NCI-H1930 (cell line): ENCODE data around the gene SYT17.
A peak's percentile ranks its signal among the peaks of the same experiment; 100 is the strongest.

Experiments used
- DNase-seq, 2 experiments: peaks; one replicate each; lab custom pipeline; 2025; lab: John Stamatoyannopoulos, UW

SYT17 gene

DNA sequence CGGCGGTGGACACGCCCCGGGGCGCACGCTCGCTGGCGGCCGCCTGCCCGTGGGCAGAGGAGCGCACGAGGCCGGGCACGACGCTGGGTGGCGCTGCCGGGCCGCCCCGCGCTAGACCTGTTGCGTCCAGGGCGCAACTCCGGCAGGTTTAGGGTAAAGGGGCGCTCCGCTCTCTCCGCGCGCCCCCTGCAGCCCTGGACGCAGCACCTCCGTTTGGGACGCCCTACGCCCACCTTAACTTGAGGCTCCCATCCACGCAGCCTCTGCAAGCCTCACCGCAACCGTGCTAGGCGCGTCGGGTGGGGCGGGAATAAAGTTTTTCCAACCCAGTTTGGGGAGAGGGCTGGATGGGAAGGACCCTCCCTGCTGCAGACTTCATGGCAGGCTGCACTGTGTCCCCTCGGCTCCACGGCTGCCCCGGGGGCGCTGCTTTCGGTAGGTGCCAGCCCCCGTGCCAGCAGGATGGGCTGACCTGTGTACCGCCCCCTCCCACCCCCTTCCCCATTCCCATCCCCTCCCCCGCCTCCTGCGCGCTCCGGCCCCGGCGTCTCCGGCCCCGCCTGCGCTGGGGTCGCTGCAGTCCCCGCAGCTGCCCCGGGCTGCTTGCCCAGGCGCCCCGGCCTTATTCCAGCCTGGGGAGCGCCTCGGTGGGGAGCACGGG, at the start of gene SYT17:
TSS of gene SYT17 (plus strand) at position 531 of the 661 bp plus-strand sequence. CDS start 407 bp downstream, outside the sequence.
- DNase-seq, result peak; percentile 66 to 84

DNA sequence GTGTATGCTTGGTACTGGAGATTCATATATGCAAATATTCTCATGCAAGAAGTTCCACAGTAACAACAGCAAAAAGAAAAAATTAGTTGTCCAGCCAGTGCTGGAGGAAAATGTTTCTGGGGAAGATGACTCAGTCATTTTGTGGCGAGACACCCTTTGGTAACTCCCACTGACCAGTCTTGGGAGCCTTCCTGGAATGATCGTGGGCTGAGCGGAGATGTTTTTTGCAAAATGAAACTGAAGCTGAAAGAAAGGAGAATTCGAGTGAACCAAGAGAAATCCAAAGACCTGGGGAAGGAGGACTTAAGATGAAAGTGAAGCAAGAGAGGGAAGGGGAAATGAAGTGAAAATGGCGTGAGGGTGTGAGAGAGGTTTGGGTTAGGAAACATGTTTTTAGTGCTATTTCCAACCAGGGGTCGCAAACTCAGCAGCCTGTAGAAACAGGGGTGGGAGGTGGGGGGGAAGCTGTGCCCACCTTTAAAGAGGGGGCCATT, 49.1 kb upstream of the SYT17 start:
- DNase-seq, result no peak

GRCh38 chr16:19119564-19119963, 48.5 kb upstream of the SYT17 start:
- no peak for DNase-seq

DNA sequence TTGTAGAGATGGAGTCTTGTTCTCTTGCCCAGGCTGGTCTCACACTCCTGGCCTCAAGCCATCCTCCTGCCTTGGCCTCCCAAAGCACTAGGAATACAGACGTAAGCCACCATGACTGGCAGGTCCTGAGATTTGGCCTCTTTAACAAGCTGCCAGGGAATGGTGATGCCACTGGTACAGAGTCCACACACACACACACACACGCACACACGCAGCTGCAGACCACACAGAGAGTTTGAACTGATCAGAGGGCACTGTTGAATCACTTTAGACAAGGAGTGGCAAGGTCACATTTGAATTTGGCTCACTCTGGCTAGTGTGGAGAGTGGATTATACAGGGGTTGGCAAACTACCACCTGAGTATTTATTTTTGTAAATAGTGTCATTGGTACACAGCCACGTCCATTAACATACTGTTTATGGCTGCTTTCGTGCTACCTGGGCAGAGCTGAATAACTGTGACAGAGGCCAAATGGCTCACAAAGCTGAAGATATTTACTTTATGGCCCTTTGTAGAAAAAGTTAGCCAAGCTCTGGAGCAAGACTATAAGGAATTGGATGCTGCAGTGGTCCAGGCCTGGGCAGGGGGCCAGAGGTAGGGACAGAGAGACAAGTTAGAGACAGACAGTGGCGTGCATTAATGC, 44.4 kb upstream of the SYT17 start:
- no peak for DNase-seq

- no peak for DNase-seq
Observed at GRCh38 chr16:19126300-19126699, 41.7 kb upstream of the SYT17 start.

- DNase-seq, result no peak
Observed at GRCh38 chr16:19127205-19127604, 40.8 kb upstream of the SYT17 start.

GRCh38 chr16:19127674-19128131, 40.3 kb upstream of the SYT17 start:
- no peak for DNase-seq

- DNase-seq, result no peak
Observed at GRCh38 chr16:19128454-19129200, 39.4 kb upstream of the SYT17 start.

GRCh38 chr16:19130385-19130784, 37.7 kb upstream of the SYT17 start:
- no peak for DNase-seq

DNA sequence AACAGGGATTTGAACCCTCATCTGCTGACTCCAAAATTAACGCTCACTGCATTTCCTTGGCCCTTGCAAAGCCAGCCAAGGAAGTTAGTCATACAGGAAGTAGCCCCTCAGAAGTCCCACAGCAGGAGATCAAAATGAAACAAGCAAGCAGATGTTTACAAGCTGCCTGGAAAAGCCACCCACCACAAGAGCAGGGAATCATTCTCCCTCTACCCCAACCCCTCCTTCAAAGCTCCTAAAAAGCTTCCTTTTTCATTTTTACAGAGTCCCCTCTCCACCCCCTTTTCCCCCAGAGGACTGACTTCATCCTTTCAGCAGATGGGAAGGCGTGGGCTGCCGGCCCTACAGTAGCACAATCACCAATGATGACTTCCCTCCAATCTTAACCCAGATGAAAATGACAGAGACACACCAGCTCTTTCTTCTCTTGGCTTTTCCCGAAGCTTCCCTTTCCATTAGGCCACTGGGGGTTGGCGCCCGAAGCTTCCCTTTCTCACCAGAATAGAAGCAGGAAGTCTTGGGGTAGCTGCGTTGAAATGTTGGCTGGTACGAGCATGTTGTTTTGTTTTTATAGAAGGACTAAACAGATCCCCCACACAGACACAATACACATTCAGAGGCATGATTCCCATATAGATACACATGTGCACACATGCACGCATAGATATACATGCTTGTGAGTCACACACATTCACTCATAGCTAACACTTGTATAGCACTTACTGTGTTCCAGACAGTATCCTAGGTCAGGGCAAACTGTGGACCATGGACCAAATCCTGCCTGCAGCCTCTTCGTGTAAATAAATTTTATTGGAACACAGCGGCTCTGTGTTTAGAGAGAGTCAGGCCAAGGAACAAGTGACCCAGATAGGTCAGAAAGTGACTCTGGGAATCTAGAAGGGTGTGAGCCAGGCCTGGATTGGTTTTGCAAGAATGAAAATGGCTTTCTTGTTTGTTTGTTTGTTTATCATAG, 36.9 kb upstream of the SYT17 start:
- no peak for DNase-seq

DNA sequence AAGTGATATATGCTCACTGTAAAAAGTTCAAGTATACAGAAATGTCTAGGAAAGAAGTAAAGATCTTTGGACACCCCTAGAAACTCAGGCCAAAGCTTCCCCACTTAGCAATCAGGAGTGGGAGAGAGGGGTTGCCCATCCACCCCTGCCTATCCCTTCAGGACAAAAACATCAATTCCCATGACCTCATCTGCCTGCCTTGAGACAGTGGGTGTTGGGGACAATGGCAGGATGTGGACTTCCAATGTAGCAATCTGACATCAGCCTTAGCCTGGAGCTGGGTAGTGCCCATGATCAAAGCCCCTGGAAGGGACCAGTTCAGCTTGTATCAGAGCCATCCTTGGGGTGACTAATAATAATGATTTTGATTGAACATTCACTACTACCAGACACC, 36.2 kb upstream of the SYT17 start:
- no peak for DNase-seq

DNA sequence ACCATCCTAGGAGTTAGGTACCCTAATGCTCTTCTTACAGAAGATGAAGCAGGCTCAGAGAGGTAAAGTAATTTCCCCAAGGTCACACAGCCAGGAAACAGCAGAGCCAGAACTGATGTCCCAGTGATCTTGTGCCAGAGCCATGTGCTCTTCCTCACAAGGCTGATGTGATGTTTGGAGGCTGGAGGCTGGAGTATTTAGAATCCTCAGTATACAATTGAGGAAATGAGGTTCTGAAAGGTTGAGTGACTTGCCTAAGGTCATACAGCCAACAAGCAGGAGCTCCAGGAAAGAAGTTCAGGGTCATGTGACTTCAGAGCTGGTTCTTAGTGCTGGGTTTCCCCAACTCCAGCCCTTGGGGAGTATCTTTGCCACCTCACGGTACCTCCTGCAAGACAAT, 35.8 kb upstream of the SYT17 start:
- no peak for DNase-seq

- no peak for DNase-seq
Observed at GRCh38 chr16:19132898-19133297, 35.1 kb upstream of the SYT17 start.

GRCh38 chr16:19133600-19133999, 34.4 kb upstream of the SYT17 start:
- DNase-seq, result no peak

DNA sequence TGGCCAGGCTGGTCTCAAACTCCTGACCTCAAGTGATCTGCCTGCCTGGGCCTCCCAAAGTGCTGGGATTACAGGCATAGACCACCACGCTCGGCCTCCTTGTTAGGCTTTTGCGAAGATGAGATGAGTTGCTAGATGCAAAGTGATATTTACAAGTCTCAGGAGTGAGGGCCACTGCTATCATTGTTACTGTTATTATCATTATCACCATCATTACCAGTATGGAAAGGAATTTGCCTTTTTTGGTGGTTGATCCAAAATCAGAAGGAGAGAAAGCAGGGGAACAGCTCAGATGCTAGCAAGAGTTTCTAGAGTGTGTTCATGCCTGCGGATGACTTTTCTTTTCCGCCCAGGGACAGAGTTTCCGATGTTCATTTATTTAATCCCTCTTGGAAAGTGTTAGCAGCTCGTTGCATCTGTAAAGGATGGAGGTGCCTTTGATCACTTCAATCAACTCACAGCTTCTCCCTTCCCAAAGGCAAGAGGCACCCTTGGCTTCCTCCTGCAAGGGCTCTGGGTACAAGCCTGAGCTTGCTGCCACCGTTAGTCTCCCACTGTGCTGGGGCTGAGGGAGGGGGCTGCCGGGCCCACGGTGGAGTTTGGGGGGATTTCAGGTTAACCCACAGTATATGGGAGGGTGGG, 32.7 kb upstream of the SYT17 start:
- DNase-seq, result no peak

GRCh38 chr16:19135896-19136438, 32.1 kb upstream of the SYT17 start:
- DNase-seq, result no peak

DNA sequence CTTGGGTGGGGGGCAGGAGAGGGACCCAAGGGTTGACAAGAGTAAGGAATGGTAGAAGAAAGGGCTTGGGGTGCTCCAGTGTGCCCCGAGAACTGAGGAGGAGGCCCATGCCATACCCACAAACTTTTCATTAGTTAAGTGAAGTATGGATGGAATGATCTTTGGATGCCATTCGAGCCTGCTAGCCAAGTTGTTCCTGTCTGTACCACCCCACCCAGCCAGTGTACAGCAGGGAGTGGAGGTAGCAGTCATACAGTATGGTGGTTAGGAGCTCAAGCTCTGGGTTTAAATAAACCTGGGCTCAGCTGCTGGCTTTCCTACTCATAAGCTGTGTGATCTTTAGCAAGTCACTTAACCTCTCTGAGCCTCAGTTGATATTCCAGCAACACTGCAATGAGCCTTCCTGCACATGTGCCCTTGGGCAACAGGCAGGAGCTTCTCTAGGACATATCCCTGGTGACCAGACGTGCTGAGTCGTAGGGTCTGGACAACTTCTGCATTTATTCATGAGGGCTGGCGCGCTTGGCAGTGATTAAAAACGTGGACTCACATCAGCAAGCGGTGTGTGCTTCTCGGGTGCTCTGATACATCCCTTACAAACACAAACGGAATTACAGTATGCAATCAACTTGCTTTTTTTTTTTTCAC, 31.4 kb upstream of the SYT17 start:
- no peak for DNase-seq

GRCh38 chr16:19137201-19138128, 30.6 kb upstream of the SYT17 start:
- no peak for DNase-seq

DNA sequence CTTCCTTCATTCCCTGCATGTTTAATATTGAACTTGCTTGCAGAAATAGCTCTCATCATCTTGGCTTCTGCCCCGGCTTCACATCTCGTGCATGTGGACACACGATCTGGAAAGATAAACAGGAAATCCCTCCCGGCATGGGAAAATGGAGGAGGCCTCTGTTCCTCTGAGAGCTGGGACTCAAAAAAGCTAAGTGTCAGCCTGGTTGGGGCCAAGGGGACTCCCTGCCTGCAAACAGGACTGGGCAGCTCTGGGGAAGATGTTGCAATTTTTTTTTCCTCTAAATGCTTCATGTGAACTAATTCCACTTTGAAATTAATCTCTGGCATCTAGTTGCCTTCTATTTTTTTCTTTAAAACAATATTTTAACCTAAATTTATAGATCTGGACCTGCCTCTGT, 29.4 kb upstream of the SYT17 start:
- no peak for DNase-seq
